Activated CD8-positive, alpha-beta memory T cell treated with anti-CD3 and anti-CD28 coated beads for 4 hours (primary cell): ENCODE results near the gene S100G.

Experiments
- DNase-seq, 2 donors: peaks; one replicate each; pipeline ENCODE4 v3.0.0-alpha.2; 2020; ENCODE audit warnings: low read depth in 2 of 2

S100G gene

GRCh38 chrX:16646366-16647138, 3.4 kb upstream of the S100G start:
- DNase-seq: no peak

GRCh38 chrX:16651391-16652024, 1.6 kb downstream of the S100G start:
- DNase-seq: no peak

GRCh38 chrX:16653424-16653823, 3.5 kb downstream of the S100G start:
- DNase-seq: no peak

- no peak for DNase-seq
Measured at GRCh38 chrX:16654093-16654492, 4.1 kb downstream of the S100G start.

- DNase-seq: no peak
Measured at GRCh38 chrX:16658284-16658683, 8.3 kb downstream of the S100G start.

GRCh38 chrX:16659321-16659720, 9.4 kb downstream of the S100G start:
- DNase-seq: no peak

- DNase-seq: no peak
Measured at GRCh38 chrX:16661495-16661894, 11.5 kb downstream of the S100G start.

- no peak for DNase-seq
Measured at GRCh38 chrX:16662402-16662801, 12.4 kb downstream of the S100G start.

- DNase-seq: no peak
Measured at GRCh38 chrX:16664074-16664473, 14.1 kb downstream of the S100G start.

GRCh38 chrX:16664626-16665025, 14.7 kb downstream of the S100G start:
- DNase-seq: no peak

GRCh38 chrX:16665089-16665488, 15.1 kb downstream of the S100G start:
- DNase-seq: no peak

GRCh38 chrX:16666541-16666940, 16.6 kb downstream of the S100G start:
- DNase-seq: no peak

- DNase-seq: no peak
Measured at GRCh38 chrX:16671005-16671404, 21.0 kb downstream of the S100G start.

GRCh38 chrX:16678689-16679088, 28.7 kb downstream of the S100G start:
- no peak for DNase-seq

- no peak for DNase-seq
Measured at GRCh38 chrX:16683007-16683664, 33.2 kb downstream of the S100G start.

GRCh38 chrX:16687514-16687913, 37.6 kb downstream of the S100G start:
- DNase-seq: no peak

GRCh38 chrX:16695079-16695676, 45.2 kb downstream of the S100G start:
- DNase-seq: peak in 1 of 2 donors; percentile 55

GRCh38 chrX:16696956-16697355, 47.0 kb downstream of the S100G start:
- no peak for DNase-seq

GRCh38 chrX:16699389-16699788, 49.4 kb downstream of the S100G start:
- no peak for DNase-seq

GRCh38 chrX:16700734-16701133, 50.8 kb downstream of the S100G start:
- no peak for DNase-seq

GRCh38 chrX:16702700-16703599, 53.0 kb downstream of the S100G start:
- no peak for DNase-seq
